Body of pancreas (tissue), 4 donors: ENCODE results near the gene TNS2.
A peak's percentile ranks its signal among the peaks of the same experiment; 100 is the strongest.

Source experiments
- CTCF ChIP-seq, 7 experiments: fragments of 450-650 bp in 4 of 7; fragments of 200-600 bp in 3 of 7; sonication (generic) in 3 of 7; IDR thresholded peaks; one replicate each; pipeline ENCODE4 v1.5.1; 2016 to 2019; ENCODE audit warnings: antibody characterized with exemption in 7 of 7
- POLR2A ChIP-seq, 3 donors: fragments of 450-650 bp; IDR thresholded peaks; one replicate each; pipeline ENCODE4 v1.6.1; 2016; ENCODE audit warnings: antibody characterized with exemption in 3 of 3, mild to moderate bottlenecking in 2 of 3

- no peak for TF ChIP-seq CTCF (IDR thresholded peaks at IDR 0.05)
- TF ChIP-seq POLR2A (IDR thresholded peaks at IDR 0.05): peak in 1 of 3 donors; percentile 30
These were observed 5.7 kb upstream of the TNS2 start for GRCh38 chr12:53044052-53044581.
